Measurements from ENCODE around the gene FOXQ1. TPM values are rescaled to one million over a fixed set of nuclear protein-coding genes. Genes with fewer than 3 reads are reported as not detected.

The FOXQ1 gene
- total and polyA plus RNA-seq, 2 of the 13 experiments (the other 11 are each of a cell fraction or from before 2014, with no cell fraction given): 35.2 to 39.8 TPM

DNA sequence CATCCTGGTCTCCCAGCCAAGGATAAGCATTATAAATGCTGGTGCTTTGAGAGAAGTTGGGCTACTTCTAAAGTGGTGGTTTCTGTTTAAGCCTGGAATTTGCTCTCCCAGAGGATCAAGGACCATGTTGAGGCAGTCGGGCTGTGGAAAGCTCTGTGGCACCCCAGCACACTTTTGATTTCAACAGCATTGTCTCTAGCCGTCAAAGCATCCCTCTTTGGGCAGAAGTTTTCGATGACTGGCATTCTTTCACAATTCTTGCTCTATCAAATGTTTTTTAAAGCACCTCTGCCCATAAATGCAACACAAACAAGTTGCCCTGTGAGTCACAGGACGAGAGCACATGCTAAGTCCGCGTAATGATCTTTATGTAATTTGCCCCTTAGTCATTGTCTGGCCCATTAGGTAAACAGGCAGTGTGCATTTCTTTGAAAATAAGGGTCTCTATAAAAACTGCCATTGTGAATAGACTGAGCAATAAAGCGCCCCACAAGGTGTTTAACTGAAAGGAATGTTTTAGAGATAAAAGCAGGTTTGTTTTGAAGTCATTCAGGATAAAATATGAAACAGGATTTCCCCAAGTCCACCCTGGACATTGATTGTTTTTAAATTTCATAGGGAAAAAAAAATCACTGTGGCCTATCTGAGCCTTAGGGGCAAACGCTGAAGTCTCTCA is 44.7 kb upstream of the FOXQ1 start (continued):
- TF ChIP-seq RCOR2 (CRISPR knock-in tag; IDR thresholded peaks at IDR 0.05) (no peak), ZNF121 (CRISPR knock-in tag; IDR thresholded peaks at IDR 0.05) (no peak), ZNF205 (CRISPR knock-in tag; IDR thresholded peaks at IDR 0.05) (0 out of 2 replicates have a peak, but pooled peaks have one; percentile 55), KMT2B (CRISPR knock-in tag; IDR thresholded peaks at IDR 0.05) (peak; percentile 26; the same call in 1 of the 2 replicates), MEF2D (CRISPR knock-in tag; IDR thresholded peaks at IDR 0.05) (no peak), ZNF780A (CRISPR knock-in tag; IDR thresholded peaks at IDR 0.05) (no peak), ZSCAN29 (CRISPR knock-in tag; conservative IDR thresholded peaks at IDR 0.05) (peak; percentile 6; the same call in 1 of the 2 replicates), ELF4 (CRISPR knock-in tag; IDR thresholded peaks at IDR 0.05; ENCODE audit: borderline replicate concordance) (0 out of 2 replicates have a peak, but pooled peaks have one; percentile 67), HMGA1 (CRISPR knock-in tag; conservative IDR thresholded peaks at IDR 0.05) (no peak), PLRG1 (conservative IDR thresholded peaks at IDR 0.05) (no peak), PITX1 (CRISPR knock-in tag; IDR thresholded peaks at IDR 0.05) (0 out of 2 replicates have a peak, but pooled peaks have one; percentile 51), ZNF180 (CRISPR knock-in tag; IDR thresholded peaks at IDR 0.05; ENCODE audit: borderline replicate concordance, low read depth) (no peak), IKZF4 (CRISPR knock-in tag; IDR thresholded peaks at IDR 0.05; ENCODE audit: borderline replicate concordance, low read depth, not compliant biosample characterization) (no peak), FOSL2 (CRISPR knock-in tag; IDR thresholded peaks at IDR 0.05) (peak; percentile 99), MATR3 (CRISPR knock-in tag; IDR thresholded peaks at IDR 0.05) (no peak), ZNF441 (CRISPR knock-in tag; IDR thresholded peaks at IDR 0.05; ENCODE audit: borderline replicate concordance) (no peak), ZEB1 (IDR thresholded peaks at IDR 0.05; ENCODE audit: insufficient replicate concordance, low read depth) (peak; percentile 70), ZKSCAN1 (IDR thresholded peaks at IDR 0.05; ENCODE audit: low read length) (peak; percentile 79)
- TF ChIP-seq, protein P1, sequence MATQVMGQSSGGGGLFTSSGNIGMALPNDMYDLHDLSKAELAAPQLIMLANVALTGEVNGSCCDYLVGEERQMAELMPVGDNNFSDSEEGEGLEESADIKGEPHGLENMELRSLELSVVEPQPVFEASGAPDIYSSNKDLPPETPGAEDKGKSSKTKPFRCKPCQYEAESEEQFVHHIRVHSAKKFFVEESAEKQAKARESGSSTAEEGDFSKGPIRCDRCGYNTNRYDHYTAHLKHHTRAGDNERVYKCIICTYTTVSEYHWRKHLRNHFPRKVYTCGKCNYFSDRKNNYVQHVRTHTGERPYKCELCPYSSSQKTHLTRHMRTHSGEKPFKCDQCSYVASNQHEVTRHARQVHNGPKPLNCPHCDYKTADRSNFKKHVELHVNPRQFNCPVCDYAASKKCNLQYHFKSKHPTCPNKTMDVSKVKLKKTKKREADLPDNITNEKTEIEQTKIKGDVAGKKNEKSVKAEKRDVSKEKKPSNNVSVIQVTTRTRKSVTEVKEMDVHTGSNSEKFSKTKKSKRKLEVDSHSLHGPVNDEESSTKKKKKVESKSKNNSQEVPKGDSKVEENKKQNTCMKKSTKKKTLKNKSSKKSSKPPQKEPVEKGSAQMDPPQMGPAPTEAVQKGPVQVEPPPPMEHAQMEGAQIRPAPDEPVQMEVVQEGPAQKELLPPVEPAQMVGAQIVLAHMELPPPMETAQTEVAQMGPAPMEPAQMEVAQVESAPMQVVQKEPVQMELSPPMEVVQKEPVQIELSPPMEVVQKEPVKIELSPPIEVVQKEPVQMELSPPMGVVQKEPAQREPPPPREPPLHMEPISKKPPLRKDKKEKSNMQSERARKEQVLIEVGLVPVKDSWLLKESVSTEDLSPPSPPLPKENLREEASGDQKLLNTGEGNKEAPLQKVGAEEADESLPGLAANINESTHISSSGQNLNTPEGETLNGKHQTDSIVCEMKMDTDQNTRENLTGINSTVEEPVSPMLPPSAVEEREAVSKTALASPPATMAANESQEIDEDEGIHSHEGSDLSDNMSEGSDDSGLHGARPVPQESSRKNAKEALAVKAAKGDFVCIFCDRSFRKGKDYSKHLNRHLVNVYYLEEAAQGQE (IDR thresholded peaks at IDR 0.05; ENCODE audit: borderline replicate concordance in 1 of 2, low read depth in 1 of 2, low read length in 2 of 2): 0 out of 4 replicates have a peak, but pooled peaks of 1 of the 2 experiments have one; percentile 38
- TF ChIP-seq, protein P2, sequence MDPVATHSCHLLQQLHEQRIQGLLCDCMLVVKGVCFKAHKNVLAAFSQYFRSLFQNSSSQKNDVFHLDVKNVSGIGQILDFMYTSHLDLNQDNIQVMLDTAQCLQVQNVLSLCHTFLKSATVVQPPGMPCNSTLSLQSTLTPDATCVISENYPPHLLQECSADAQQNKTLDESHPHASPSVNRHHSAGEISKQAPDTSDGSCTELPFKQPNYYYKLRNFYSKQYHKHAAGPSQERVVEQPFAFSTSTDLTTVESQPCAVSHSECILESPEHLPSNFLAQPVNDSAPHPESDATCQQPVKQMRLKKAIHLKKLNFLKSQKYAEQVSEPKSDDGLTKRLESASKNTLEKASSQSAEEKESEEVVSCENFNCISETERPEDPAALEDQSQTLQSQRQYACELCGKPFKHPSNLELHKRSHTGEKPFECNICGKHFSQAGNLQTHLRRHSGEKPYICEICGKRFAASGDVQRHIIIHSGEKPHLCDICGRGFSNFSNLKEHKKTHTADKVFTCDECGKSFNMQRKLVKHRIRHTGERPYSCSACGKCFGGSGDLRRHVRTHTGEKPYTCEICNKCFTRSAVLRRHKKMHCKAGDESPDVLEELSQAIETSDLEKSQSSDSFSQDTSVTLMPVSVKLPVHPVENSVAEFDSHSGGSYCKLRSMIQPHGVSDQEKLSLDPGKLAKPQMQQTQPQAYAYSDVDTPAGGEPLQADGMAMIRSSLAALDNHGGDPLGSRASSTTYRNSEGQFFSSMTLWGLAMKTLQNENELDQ (CRISPR knock-in tag; IDR thresholded peaks at IDR 0.05; ENCODE audit: borderline replicate concordance): no peak
- TF ChIP-seq, protein P3, sequence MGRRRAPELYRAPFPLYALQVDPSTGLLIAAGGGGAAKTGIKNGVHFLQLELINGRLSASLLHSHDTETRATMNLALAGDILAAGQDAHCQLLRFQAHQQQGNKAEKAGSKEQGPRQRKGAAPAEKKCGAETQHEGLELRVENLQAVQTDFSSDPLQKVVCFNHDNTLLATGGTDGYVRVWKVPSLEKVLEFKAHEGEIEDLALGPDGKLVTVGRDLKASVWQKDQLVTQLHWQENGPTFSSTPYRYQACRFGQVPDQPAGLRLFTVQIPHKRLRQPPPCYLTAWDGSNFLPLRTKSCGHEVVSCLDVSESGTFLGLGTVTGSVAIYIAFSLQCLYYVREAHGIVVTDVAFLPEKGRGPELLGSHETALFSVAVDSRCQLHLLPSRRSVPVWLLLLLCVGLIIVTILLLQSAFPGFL (CRISPR knock-in tag; IDR thresholded peaks at IDR 0.05): no peak
